Thyroid gland (tissue), 4 donors: Measurements from ENCODE around the gene AP4E1.

ENCODE experiments used
- CTCF ChIP-seq, 6 experiments: fragments of 200-600 bp in 3 of 6; fragments of 450-650 bp in 3 of 6; sonication (generic) in 3 of 6; IDR thresholded peaks; one replicate each; pipeline ENCODE4 v1.5.1; 2016 to 2019; ENCODE audit warnings: antibody characterized with exemption in 6 of 6, mild to moderate bottlenecking in 2 of 6, inconsistent platforms in 1 of 6, moderate library complexity in 1 of 6
- POLR2A ChIP-seq, 2 donors: fragments of 450-650 bp; IDR thresholded peaks; one replicate each; pipeline ENCODE4 v1.6.1; 2017; ENCODE audit warnings: antibody characterized with exemption in 2 of 2, mild to moderate bottlenecking in 2 of 2, moderate library complexity in 1 of 2

DNA sequence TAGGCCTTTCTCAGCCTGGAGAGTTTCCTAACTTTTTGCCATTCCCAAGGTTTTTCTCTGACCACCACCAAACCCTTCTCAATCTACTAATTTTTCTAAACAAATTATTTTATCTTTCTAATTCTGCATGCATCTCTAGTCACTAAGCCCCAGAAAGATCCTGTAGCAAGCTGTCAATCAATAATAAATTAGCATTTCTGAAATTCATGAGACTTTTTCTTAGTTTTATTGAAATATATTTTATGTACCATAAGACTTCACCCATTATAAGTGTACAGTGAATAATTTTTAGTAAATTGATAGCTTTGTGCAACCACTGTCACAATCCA lies 22.4 kb upstream of the AP4E1 start:
- no peak for TF ChIP-seq POLR2A (IDR thresholded peaks at IDR 0.05)
- no peak for TF ChIP-seq CTCF (IDR thresholded peaks at IDR 0.05)
